Measurements from ENCODE around the gene PRPS1.
"Not testable (repeated sequence)": the region's sequence is repeated elsewhere in the genome, so short reads cannot be mapped to it uniquely, and the experiment has no call there.

DNA sequence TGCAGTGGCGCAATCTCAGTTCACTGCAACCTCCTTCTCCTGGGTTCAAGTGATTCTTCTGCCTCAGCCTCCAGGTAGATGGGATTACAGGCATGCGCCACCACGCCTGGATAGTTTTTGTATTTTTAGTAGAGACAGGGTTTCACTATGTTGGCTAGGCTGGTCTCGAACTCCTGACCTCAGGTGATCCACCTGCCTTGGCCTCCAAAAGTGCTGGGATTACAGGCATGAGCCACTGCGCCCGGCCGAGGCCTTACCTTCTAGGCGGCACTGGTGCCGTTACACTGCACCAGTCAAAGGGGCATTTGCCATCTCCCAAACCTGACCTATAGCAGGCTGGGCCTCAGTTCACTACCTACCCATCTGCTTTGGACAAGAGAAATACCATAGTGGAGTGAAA lies 57.3 kb downstream of the PRPS1 start:
- TF ChIP-seq GRHL2 (CRISPR knock-in tag; IDR thresholded peaks at IDR 0.05; ENCODE audit: insufficient replicate concordance, severe bottlenecking); HMGXB4 (CRISPR knock-in tag; IDR thresholded peaks at IDR 0.05); USF2 (CRISPR knock-in tag; IDR thresholded peaks at IDR 0.05): not testable (repeated sequence)
- TF ChIP-seq, protein P1, sequence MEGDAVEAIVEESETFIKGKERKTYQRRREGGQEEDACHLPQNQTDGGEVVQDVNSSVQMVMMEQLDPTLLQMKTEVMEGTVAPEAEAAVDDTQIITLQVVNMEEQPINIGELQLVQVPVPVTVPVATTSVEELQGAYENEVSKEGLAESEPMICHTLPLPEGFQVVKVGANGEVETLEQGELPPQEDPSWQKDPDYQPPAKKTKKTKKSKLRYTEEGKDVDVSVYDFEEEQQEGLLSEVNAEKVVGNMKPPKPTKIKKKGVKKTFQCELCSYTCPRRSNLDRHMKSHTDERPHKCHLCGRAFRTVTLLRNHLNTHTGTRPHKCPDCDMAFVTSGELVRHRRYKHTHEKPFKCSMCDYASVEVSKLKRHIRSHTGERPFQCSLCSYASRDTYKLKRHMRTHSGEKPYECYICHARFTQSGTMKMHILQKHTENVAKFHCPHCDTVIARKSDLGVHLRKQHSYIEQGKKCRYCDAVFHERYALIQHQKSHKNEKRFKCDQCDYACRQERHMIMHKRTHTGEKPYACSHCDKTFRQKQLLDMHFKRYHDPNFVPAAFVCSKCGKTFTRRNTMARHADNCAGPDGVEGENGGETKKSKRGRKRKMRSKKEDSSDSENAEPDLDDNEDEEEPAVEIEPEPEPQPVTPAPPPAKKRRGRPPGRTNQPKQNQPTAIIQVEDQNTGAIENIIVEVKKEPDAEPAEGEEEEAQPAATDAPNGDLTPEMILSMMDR (IDR thresholded peaks at IDR 0.05), result not testable (repeated sequence)
- TF ChIP-seq, protein P2, sequence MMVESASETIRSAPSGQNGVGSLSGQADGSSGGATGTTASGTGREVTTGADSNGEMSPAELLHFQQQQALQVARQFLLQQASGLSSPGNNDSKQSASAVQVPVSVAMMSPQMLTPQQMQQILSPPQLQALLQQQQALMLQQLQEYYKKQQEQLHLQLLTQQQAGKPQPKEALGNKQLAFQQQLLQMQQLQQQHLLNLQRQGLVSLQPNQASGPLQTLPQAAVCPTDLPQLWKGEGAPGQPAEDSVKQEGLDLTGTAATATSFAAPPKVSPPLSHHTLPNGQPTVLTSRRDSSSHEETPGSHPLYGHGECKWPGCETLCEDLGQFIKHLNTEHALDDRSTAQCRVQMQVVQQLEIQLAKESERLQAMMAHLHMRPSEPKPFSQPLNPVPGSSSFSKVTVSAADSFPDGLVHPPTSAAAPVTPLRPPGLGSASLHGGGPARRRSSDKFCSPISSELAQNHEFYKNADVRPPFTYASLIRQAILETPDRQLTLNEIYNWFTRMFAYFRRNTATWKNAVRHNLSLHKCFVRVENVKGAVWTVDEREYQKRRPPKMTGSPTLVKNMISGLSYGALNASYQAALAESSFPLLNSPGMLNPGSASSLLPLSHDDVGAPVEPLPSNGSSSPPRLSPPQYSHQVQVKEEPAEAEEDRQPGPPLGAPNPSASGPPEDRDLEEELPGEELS (CRISPR knock-in tag; IDR thresholded peaks at IDR 0.05), result not testable (repeated sequence)
